ENCODE data around the gene CCDC198.

Gene CCDC198

GRCh38 chr14:57493467-57494181 lies at the start of gene CCDC198:
TSS of gene CCDC198 (minus strand) at chr14:57493857. CDS start at chr14:57493715, 142 bp downstream.
- no peak for DNase-seq

- peak; percentile 8 to 23 for DNase-seq
Measured at GRCh38 chr14:57533214-57533613, 39.6 kb upstream of the CCDC198 start.

- DNase-seq, result no peak
Measured at GRCh38 chr14:57530571-57530970, 36.9 kb upstream of the CCDC198 start.

GRCh38 chr14:57526942-57527341 lies 33.3 kb upstream of the CCDC198 start:
- DNase-seq, result no peak

- no peak for DNase-seq
Measured at GRCh38 chr14:57519043-57519442, 25.4 kb upstream of the CCDC198 start.

- peak in 1 of 2 experiments; percentile 9 for DNase-seq
Measured at GRCh38 chr14:57512220-57512619, 18.6 kb upstream of the CCDC198 start.

GRCh38 chr14:57508756-57509155 lies 15.1 kb upstream of the CCDC198 start:
- no peak for DNase-seq

GRCh38 chr14:57502586-57503254 lies 9.1 kb upstream of the CCDC198 start:
- DNase-seq, result no peak

- no peak for DNase-seq
Measured at GRCh38 chr14:57501039-57501557, 7.4 kb upstream of the CCDC198 start.

GRCh38 chr14:57498659-57499058 lies 5.0 kb upstream of the CCDC198 start:
- DNase-seq, result no peak

- DNase-seq, result no peak
Measured at GRCh38 chr14:57498035-57498434, 4.4 kb upstream of the CCDC198 start.

GRCh38 chr14:57495416-57495815 lies 1.8 kb upstream of the CCDC198 start:
- DNase-seq, result no peak

GRCh38 chr14:57492859-57493258 lies 798 bp downstream of the CCDC198 start:
- DNase-seq, result no peak

GRCh38 chr14:57491640-57492039 lies 2.0 kb downstream of the CCDC198 start:
- DNase-seq, result no peak

GRCh38 chr14:57487771-57488170 lies 5.9 kb downstream of the CCDC198 start:
- no peak for DNase-seq

- DNase-seq, result peak; percentile 46 to 68
Measured at GRCh38 chr14:57486767-57487379, 6.8 kb downstream of the CCDC198 start.

GRCh38 chr14:57485635-57486034 lies 8.0 kb downstream of the CCDC198 start:
- DNase-seq, result no peak

GRCh38 chr14:57482120-57482519 lies 11.5 kb downstream of the CCDC198 start:
- peak in 1 of 2 experiments; percentile 33 for DNase-seq

GRCh38 chr14:57480051-57480450 lies 13.6 kb downstream of the CCDC198 start:
- DNase-seq, result no peak

GRCh38 chr14:57479197-57479596 lies 14.5 kb downstream of the CCDC198 start:
- DNase-seq, result no peak

GRCh38 chr14:57478050-57478449 lies 15.6 kb downstream of the CCDC198 start:
- no peak for DNase-seq

- no peak for DNase-seq
Measured at GRCh38 chr14:57470909-57471308, 22.7 kb downstream of the CCDC198 start.

- DNase-seq, result no peak
Measured at GRCh38 chr14:57464008-57464730, 29.5 kb downstream of the CCDC198 start.

Measured in NCI-H2081 (cell line).